Tibial nerve (tissue), 4 donors: ENCODE results near the gene CIROP. TPM values are rescaled to one million over a fixed set of nuclear protein-coding genes. Genes with fewer than 3 reads are reported as not detected.
A peak's percentile ranks its signal among the peaks of the same experiment; 100 is the strongest.

Source experiments
- DNase-seq, 2 donors: peaks; one replicate each; pipeline ENCODE4 v3.0.0-alpha.2; 2019; ENCODE audit warnings: low spot score in 2 of 2
- H3K27ac ChIP-seq, 4 donors: fragments of 200-600 bp; sonication (generic) in 3 of 4; one replicate each; pipeline ENCODE4 v1.5.1; 2017 to 2019; ENCODE audit warnings: mild to moderate bottlenecking in 1 of 4
- H3K27me3 ChIP-seq, 2 donors: fragments of 200-600 bp; sonication (generic) in 1 of 2; one replicate each; pipeline versions ENCODE4 v1.5.1 to v1.6.0; 2017 to 2019
- H3K36me3 ChIP-seq, 3 donors: fragments of 200-600 bp; sonication (generic); one replicate each; pipeline ENCODE4 v1.5.1; 2018 to 2019
- H3K4me1 ChIP-seq, 4 donors: fragments of 200-600 bp; sonication (generic) in 3 of 4; one replicate each; pipeline ENCODE4 v1.5.1; 2017 to 2019
- H3K4me3 ChIP-seq, 4 donors: fragments of 200-600 bp; sonication (generic) in 3 of 4; one replicate each; pipeline ENCODE4 v1.5.1; 2017 to 2019; ENCODE audit warnings: mild to moderate bottlenecking in 1 of 4, moderate library complexity in 1 of 4
- H3K9me3 ChIP-seq, 4 donors: fragments of 200-600 bp; sonication (generic) in 3 of 4; one replicate each; pipeline ENCODE4 v1.5.1; 2017 to 2019
- EP300 ChIP-seq, 2 donors: sonication (generic); formaldehyde crosslinking; IDR thresholded peaks; one replicate each; pipeline ENCODE4 v1.6.1; 2017; ENCODE audit warnings: antibody characterized with exemption in 2 of 2, mild to moderate bottlenecking in 1 of 2
- POLR2A ChIP-seq, 2 donors: fragments of 450-650 bp; IDR thresholded peaks; one replicate each; pipeline ENCODE4 v1.6.1; 2017; ENCODE audit warnings: antibody characterized with exemption in 2 of 2, mild to moderate bottlenecking in 2 of 2, moderate library complexity in 2 of 2
- WGBS, 2 donors: methylation state at CpG; one replicate each; pipeline ENCODE4 v1.1.5; 2018; 5-methylcytosine and 5-hydroxymethylcytosine counted together
- total RNA-seq, 4 donors: library from RNA; depleted of rRNA; stranded (reverse); fragments of >200 nt; gene quantifications; one replicate each; pipeline ENCODE4 v1.1.0, GENCODE V29; 2016
- TF ChIP-seq, protein P1 (sequence below), 5 experiments: fragments of 200-600 bp in 3 of 5; fragments of 450-650 bp in 2 of 5; sonication (generic) in 3 of 5; IDR thresholded peaks; one replicate each; pipeline ENCODE4 v1.5.1; 2016 to 2019; ENCODE audit warnings: antibody characterized with exemption in 5 of 5, mild to moderate bottlenecking in 3 of 5, moderate library complexity in 2 of 5

Gene CIROP
- not detected for total RNA-seq

DNA sequence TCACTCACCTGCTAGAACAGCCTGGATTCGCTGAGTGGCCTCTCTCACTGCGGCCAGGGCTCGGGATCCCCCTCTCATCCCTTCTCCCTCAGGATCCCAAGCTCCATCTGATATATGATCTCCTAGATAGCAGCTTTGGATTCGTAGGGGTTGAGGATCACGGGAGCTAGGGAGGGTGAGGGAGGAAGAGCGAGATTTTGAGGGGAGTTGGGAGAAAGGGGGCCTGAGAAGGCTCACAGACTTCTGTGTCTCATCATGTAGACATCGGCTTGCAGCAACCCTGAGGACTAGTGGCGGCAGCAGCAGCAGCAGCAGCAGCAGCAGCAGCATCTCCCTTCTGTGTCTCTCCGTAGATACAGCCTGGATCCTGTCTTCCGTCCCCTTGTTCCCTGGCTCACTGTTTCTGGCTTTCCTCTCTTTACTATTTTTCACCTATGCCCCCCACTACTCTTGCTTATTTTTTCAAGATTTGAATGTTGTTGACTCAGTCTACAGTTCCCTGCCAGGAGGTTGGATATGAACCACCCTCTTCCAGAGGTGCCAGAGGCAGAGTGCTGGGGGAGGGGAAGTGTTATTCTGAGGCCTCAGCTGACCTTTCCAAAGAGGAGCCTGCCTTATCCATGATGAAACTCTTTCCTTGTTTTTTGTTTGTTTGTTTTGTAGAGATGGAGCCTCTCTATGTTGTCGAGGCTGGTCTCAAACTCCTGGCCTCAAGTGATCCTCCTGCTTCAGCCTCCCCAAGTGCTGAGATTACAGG is at the start of gene CIROP:
Gene CIROP, minus strand, starts transcription at position 399 of the 757 bp plus-strand sequence. Its CDS starts 69 bp downstream, at position 330.
- no peaks in the 10 kb centered on the region for H3K4me1 ChIP-seq
- H3K4me3 ChIP-seq: no peak within 1 kb of the TSS
- H3K36me3 ChIP-seq: no peaks in the 10 kb centered on the region
- WGBS, 2 donors: 52 to 58% methylated on average over 11 of the region's 11 CpGs
- no peaks in the 10 kb centered on the region for H3K9me3 ChIP-seq
- no peaks in the 10 kb centered on the region for H3K27me3 ChIP-seq
- no peak for DNase-seq
- no peak within 1 kb of the TSS for H3K27ac ChIP-seq
- TF ChIP-seq, protein P1, sequence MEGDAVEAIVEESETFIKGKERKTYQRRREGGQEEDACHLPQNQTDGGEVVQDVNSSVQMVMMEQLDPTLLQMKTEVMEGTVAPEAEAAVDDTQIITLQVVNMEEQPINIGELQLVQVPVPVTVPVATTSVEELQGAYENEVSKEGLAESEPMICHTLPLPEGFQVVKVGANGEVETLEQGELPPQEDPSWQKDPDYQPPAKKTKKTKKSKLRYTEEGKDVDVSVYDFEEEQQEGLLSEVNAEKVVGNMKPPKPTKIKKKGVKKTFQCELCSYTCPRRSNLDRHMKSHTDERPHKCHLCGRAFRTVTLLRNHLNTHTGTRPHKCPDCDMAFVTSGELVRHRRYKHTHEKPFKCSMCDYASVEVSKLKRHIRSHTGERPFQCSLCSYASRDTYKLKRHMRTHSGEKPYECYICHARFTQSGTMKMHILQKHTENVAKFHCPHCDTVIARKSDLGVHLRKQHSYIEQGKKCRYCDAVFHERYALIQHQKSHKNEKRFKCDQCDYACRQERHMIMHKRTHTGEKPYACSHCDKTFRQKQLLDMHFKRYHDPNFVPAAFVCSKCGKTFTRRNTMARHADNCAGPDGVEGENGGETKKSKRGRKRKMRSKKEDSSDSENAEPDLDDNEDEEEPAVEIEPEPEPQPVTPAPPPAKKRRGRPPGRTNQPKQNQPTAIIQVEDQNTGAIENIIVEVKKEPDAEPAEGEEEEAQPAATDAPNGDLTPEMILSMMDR (IDR thresholded peaks at IDR 0.05): no peak
- TF ChIP-seq POLR2A (IDR thresholded peaks at IDR 0.05) (no peak), EP300 (IDR thresholded peaks at IDR 0.05) (no peak)

DNA sequence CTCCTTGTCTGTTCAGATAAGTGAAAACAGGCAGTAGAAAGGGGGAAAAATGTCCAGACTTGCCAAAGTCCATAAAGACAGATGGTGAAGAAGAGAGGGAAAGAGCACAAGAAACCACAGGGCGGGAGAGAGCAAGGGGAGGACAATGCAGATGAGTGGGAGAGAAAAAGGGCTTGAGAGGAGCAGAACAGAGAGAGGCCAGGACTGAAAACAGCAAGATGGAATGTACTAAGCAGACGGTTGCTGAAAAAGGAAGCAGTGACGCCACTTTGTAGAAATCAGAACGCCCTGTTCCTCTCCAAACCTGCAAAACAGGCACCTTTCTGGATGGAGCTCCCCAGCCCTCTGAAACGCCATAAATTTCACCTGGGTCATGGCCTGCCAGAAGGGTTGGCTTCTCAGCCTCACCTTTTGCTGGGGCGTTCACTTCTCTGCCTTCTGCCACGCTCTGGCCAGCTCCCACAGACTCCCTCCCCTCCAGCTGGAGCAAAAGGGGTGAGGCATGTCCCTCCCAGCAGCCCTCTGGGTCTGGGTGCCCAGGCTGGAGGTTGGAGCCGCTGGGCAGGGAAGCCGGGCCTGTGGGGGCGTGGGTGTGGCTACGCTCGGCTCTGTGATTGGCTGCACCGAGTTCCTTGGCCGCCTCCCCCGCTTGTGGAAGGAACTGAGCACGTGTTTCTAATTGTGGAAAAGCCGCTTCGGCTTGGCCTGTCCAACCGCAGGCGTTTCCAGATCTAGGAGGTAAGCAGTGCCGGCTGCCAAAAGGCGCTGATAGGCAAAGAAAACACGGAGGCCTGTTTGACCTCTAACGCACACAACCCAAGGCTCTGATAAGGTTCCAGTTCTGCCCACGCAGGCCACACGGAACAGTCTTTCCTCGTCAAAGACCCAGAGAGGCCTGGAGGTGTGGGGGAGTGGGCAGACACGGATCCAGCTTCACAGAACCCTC is 49.3 kb upstream of the CIROP start:
- Histone ChIP-seq H3K27me3 (no peaks in the 10 kb centered on the region), H3K27ac (peak overlapping the region; percentile 79 to 90 (median 84)), H3K36me3 (no peaks in the 10 kb centered on the region), H3K4me3 (peak overlapping the region; percentile 22 to 51 (median 30)), H3K9me3 (no peaks in the 10 kb centered on the region), H3K4me1 (peaks cover 0 to 24% (median 9%) of the 10 kb centered on the region in 4 donors)
- WGBS, 2 donors: 26 to 40% methylated on average over 28 of the region's 28 CpGs
- DNase-seq: peak; percentile 92 to 93
- peak; percentile 54 to 81 for TF ChIP-seq EP300 (IDR thresholded peaks at IDR 0.05)
- peak in 1 of 2 donors; percentile 67 for TF ChIP-seq POLR2A (IDR thresholded peaks at IDR 0.05)
- TF ChIP-seq, protein P1 (IDR thresholded peaks at IDR 0.05): no peak

DNA sequence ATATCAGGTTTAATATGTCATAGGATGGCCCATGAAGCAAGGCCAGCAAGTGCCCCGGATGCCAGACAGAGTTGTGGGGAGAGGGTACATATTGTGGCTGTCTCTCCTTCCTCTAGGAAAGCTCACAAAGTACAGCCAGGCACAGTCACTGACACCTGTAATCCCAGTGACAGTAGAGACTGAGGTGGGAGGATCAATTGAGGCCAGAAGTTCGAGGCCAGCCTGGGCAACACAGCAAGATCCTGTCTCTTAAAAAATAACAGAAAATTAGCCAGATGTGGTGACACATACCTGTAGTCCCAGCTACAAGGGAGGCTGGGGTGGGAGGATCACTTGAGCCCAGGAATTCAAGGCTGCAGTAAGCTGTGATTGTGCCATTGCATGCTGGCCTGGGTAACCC is 46.6 kb upstream of the CIROP start:
- TF ChIP-seq EP300 (IDR thresholded peaks at IDR 0.05): no peak
- TF ChIP-seq, protein P1 (IDR thresholded peaks at IDR 0.05): no peak
- no peak for TF ChIP-seq POLR2A (IDR thresholded peaks at IDR 0.05)
- Histone ChIP-seq H3K27me3 (no peaks in the 10 kb centered on the region), H3K4me1 (peaks cover 0 to 24% (median 9%) of the 10 kb centered on the region in 4 donors), H3K4me3 (no peak overlapping the region), H3K27ac (no peak overlapping the region), H3K36me3 (peaks cover 0 to 6% (median 0%) of the 10 kb centered on the region in 3 donors), H3K9me3 (no peaks in the 10 kb centered on the region)
- no peak for DNase-seq
- WGBS, 2 donors: 86 to 96% methylated on average over 2 of the region's 2 CpGs

DNA sequence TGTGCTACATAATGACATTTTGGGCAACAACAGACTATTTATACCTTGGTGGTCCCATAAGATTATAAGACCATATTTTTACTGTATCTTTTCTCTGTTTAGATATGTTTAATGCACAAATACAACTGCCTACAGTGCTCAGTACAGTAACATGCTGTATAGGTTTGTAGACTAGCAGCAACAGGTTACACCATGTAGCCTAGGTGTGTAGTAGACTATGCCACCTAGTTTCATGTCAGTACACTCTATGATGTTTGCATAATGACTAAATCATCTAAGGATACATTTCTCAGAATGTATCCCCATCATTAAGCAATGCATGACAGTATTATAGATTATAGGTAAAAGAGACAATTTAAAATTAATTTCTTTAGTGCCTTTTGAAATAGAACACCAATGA is 45.0 kb upstream of the CIROP start:
- TF ChIP-seq, protein P1 (IDR thresholded peaks at IDR 0.05): no peak
- no peak for TF ChIP-seq POLR2A (IDR thresholded peaks at IDR 0.05)
- no peak for TF ChIP-seq EP300 (IDR thresholded peaks at IDR 0.05)
- H3K4me1 ChIP-seq: peaks cover 0 to 15% (median 2%) of the 10 kb centered on the region in 4 donors

More for the DNA sequence above, 45.0 kb upstream of the CIROP start:
- no peak overlapping the region for H3K27ac ChIP-seq
- no peak for DNase-seq
- no peaks in the 10 kb centered on the region for H3K27me3 ChIP-seq
- peaks cover 0 to 6% (median 0%) of the 10 kb centered on the region in 3 donors for H3K36me3 ChIP-seq
- no peaks in the 10 kb centered on the region for H3K9me3 ChIP-seq
- no peak overlapping the region for H3K4me3 ChIP-seq
